Cerebellar nuclear complex (tissue), 1 donor: ENCODE measurements around the gene PCDHGB6.
"Not testable (repeated sequence)": the region's sequence is repeated elsewhere in the genome, so short reads cannot be mapped to it uniquely, and the experiment has no call there.

ENCODE experiments used
- DNase-seq, 2 experiments: peaks; one replicate each; lab custom pipeline; 2025; lab: John Stamatoyannopoulos, UW

PCDHGB6 gene

GRCh38 chr5:141419074-141419880 lies 11.5 kb downstream of the PCDHGB6 start:
- DNase-seq = no peak

DNA sequence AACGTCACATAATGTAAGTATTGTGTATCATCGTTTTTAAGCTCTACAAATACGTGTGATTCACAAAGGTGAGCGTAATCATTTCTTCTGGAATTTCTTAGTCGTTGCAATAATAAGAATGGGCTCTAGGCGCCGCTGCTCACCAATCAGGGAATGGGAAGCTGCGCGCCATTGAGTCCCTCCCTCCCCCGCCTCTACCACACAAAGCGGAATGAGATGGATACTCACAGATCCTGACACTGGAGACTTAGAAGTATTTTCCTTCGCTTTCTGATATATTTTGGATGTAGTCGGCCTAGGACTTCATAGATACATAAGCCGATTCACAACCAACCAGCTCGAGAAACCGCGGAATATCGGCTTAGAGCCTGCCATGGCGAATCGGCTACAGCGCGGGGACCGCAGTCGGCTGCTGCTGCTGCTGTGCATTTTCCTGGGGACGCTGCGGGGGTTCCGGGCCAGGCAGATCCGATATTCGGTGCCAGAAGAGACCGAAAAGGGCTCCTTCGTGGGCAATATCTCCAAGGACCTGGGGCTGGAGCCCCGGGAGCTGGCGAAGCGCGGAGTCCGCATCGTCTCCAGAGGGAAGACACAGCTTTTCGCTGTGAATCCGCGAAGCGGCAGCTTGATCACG lies 13.2 kb downstream of the PCDHGB6 start, which contains the start of gene PCDHGA11:
TSS of gene PCDHGA11 (plus strand) at position 197 of the 634 bp plus-strand sequence. CDS start at position 374, 177 bp downstream.
- DNase-seq = no peak

DNA sequence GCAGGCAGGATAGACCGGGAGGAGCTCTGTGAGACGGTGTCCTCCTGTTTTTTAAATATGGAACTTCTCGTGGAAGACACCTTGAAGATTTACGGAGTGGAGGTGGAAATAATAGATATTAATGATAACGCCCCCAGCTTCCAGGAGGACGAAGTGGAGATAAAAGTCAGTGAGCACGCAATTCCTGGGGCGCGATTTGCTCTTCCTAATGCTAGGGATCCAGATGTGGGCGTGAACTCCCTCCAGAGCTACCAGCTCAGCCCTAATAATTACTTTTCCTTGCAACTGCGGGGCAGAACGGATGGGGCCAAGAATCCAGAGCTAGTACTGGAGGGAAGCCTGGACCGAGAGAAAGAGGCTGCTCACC lies 13.7 kb downstream of the PCDHGB6 start:
- no peak for DNase-seq

DNA sequence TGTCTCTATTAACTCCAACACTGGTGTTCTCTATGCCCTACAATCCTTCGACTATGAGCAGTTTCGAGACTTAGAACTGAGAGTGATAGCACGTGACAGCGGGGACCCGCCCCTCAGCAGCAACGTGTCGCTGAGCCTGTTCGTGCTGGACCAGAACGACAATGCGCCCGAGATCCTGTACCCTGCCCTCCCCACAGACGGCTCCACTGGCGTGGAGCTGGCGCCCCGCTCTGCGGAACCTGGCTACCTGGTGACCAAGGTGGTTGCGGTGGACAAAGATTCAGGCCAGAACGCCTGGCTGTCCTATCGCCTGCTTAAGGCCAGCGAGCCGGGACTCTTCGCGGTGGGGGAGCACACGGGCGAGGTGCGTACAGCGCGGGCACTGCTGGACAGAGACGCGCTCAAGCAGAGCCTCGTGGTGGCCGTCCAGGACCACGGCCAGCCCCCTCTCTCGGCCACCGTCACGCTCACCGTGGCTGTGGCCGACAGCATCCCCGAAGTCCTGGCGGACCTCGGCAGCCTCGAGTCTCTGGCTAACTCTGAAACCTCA lies 15.0 kb downstream of the PCDHGB6 start:
- DNase-seq = no peak

GRCh38 chr5:141427783-141428426 lies 20.1 kb downstream of the PCDHGB6 start:
- no peak for DNase-seq

- no peak for DNase-seq
These were observed 22.7 kb downstream of the PCDHGB6 start, which contains the start of gene PCDHGA12 for GRCh38 chr5:141430332-141431113. PCDHGA12 (plus strand) TSS chr5:141430507; CDS start chr5:141430760, 253 bp downstream.

GRCh38 chr5:141431286-141431685 lies 23.5 kb downstream of the PCDHGB6 start:
- DNase-seq = no peak

- DNase-seq = not testable (repeated sequence)
These were observed 24.5 kb downstream of the PCDHGB6 start for GRCh38 chr5:141432308-141432707.

- not testable (repeated sequence) for DNase-seq
These were observed 24.9 kb downstream of the PCDHGB6 start for GRCh38 chr5:141432726-141433125.

- no peak for DNase-seq
These were observed 26.2 kb downstream of the PCDHGB6 start for GRCh38 chr5:141434006-141434405.

- DNase-seq = no peak
These were observed 29.4 kb downstream of the PCDHGB6 start for GRCh38 chr5:141437221-141437620.

GRCh38 chr5:141439411-141440141 lies 31.8 kb downstream of the PCDHGB6 start:
- no peak for DNase-seq

- no peak for DNase-seq
These were observed 32.5 kb downstream of the PCDHGB6 start for GRCh38 chr5:141440341-141440740.

DNA sequence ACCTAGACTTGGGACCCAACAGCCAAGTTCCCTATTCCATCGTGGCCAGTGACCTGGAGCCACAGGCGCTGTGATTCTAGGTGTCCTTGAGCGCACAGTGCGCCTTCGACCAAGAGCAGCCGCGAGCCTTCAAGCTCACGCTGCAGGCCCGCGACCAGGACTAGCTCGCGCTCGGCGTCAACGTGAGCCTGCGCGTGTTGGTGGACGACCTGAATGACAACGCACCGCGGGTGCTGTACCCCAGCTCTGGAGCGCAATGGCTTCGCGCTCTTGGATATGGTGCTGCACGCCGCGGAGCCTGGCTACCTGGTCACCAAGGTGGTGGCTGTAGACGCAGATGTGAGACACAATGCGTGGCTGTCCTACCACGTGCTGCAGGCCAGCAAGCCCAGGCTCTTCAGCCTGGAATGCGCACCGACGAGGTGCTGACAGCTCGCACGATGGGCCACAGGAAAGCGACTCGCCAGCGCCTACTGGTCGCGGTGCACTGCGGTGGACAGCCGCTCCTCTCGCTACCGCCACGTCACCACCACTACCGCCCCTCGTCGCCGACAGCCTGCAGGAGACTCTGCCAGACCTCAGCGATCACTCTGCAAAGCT lies 33.9 kb downstream of the PCDHGB6 start:
- no peak for DNase-seq
